Activated CD8-positive, alpha-beta memory T cell treated with anti-CD3 and anti-CD28 coated beads for 1 hour (primary cell): Measurements from ENCODE around the gene RAD51B.
A peak's percentile ranks its signal among the peaks of the same experiment; 100 is the strongest.

ENCODE experiments used
- DNase-seq, 2 donors: peaks; one replicate each; pipeline ENCODE4 v3.0.0-alpha.2; 2020; ENCODE audit warnings: low read depth in 1 of 2; ENCODE audit errors: extremely low read depth in 1 of 2

The RAD51B gene

GRCh38 chr14:68468437-68469207, 649.0 kb downstream of the RAD51B start:
- peak in 1 of 2 donors; percentile 3 for DNase-seq

- DNase-seq: no peak
Observed at GRCh38 chr14:68469208-68469713, 649.7 kb downstream of the RAD51B start.

DNA sequence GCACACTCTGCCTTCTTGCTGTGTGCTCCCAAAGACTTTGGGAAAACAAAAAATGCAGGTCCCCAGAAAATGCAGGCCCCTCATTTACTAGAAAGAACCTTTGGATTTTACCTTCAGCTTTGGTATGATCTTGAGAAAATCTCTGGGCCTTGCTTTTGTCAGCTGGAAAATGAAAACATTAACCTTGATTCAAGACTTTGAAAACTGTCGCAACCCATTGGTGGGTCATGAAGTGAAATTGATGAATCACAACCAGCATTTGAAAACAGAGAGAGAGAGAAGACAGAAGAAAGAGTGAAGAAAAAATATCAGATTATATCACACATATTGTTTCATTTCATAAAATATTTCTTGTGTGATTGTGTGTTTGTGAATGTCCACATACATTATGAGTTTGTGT, 650.8 kb downstream of the RAD51B start:
- DNase-seq: no peak

- no peak for DNase-seq
Observed at GRCh38 chr14:68471029-68471963, 651.7 kb downstream of the RAD51B start.

GRCh38 chr14:68471964-68472508, 652.5 kb downstream of the RAD51B start:
- no peak for DNase-seq

- no peak for DNase-seq
Observed at GRCh38 chr14:68473069-68473468, 653.5 kb downstream of the RAD51B start.

GRCh38 chr14:68473794-68474193, 654.2 kb downstream of the RAD51B start:
- DNase-seq: no peak

DNA sequence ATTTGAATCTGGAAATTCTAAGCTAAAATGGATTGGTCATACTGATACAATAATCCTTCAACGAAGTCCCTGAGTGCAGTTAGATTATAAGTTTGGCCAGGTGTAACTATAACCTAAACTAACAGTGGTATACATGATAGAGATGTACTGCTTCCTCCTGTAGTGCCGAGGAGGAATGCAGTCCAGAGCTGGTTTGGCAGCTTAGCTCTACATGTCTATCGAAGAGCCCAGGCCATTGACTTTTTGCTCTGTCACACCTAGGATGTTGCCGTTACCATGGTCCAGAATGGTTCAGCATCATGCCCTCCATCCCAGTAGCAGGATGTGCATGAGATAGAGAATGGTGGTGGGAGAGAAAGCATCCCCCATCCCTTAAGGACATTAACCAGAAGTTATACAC, 655.2 kb downstream of the RAD51B start:
- DNase-seq: no peak

DNA sequence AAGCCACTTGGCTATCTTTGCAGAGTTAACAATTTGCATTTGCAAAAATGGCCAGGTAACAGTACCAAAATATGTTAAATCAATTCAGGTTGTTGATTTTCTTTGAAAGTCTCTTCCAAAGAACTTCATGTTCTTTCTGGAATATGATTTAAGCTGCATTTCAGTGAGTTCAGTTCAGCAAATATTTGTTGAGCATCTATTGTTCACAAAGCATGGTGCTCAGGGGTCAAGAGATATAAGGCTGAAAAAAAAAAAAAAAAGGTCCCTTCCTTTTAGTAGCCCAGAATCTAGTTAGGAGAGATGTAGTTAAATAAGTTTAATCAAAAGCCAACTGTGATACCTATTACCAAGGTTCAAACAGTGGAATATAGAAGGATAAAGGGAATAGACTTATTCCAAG, 656.2 kb downstream of the RAD51B start:
- no peak for DNase-seq

DNA sequence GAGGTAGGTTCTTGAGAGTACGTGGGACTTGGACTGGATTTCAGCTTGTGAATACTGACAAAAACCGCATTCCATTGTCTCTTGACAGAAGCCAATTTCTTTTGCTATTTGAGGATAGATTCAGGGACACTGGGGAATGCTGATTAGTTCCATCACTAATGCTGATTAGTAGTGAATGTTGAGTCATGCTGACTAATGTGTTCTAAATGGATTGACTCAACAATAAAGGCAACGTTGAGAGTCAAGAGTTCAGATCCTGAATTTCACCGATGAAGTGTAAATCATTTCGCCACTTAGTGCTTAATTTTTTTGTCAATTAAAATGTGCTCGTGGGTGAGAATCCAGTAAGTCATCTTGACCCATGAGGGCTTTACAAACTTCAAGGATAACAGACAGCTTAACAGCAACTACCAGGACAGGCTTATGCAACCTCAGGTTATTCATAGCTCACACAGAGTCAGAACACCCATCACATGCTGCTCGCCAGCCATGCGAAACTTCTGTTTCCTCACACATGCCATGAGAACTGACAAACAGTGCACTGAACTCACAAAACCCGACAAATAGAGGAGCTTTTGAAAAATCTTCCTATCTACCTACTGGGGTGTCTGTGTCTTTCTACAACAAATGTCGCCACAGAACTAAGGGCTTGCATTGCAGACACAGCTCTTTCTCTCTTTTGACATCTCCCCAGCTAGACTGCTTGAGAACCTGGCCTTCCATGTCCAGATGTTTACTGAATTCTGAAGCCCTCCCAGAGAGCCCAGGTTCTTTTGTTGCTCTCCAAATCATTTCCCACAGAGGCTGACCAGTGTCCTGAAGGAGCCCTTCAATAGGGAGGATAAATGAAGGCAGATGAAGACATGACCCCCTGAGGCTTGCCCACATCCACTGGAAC, 656.9 kb downstream of the RAD51B start:
- DNase-seq: no peak

- DNase-seq: no peak
Observed at GRCh38 chr14:68477110-68477455, 657.5 kb downstream of the RAD51B start.

- DNase-seq: no peak
Observed at GRCh38 chr14:68477461-68478085, 658.0 kb downstream of the RAD51B start.

- no peak for DNase-seq
Observed at GRCh38 chr14:68479247-68479646, 659.7 kb downstream of the RAD51B start.

- no peak for DNase-seq
Observed at GRCh38 chr14:68482018-68482417, 662.4 kb downstream of the RAD51B start.

- no peak for DNase-seq
Observed at GRCh38 chr14:68482772-68483395, 663.3 kb downstream of the RAD51B start.

GRCh38 chr14:68486033-68486732, 666.6 kb downstream of the RAD51B start:
- no peak for DNase-seq

GRCh38 chr14:68486809-68487208, 667.2 kb downstream of the RAD51B start:
- no peak for DNase-seq

- no peak for DNase-seq
Observed at GRCh38 chr14:68487805-68488590, 668.4 kb downstream of the RAD51B start.
